SIG-M5 treated with dmso at 0.1 percent for 504 hours (cell line): Measurements from ENCODE around the gene EXOC3L4.
A peak's percentile ranks its signal among the peaks of the same experiment; 100 is the strongest.

Experiments used
- DNase-seq: peaks from one replicate; lab custom pipeline; 2025; ENCODE audit not compliant: unreplicated experiment; lab: John Stamatoyannopoulos, UW

Gene EXOC3L4

DNA sequence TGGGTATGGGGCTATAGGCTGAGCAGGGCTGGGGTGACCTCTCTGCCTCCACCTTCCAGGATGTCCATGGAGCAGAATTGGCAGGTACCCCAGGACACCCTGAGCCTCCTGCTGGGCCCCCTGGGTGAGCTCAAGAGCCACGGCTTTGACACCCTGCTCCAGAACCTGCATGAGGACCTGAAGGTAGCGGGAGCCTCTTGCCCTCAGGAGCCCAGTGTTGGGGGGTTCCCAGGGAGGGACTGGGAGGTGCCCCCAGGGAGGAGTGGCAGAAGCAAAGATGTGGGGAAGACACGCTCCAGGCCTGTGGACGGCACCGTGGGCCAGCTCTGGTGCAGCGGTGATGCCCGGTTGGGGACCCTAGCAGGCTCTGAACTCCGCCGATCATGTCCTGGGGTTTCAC lies 37.1 kb downstream of the EXOC3L4 start:
- DNase-seq: no peak

- DNase-seq: no peak
Observed at GRCh38 chr14:103132381-103133209, 38.1 kb downstream of the EXOC3L4 start.

- no peak for DNase-seq
Observed at GRCh38 chr14:103133210-103134140, 39.0 kb downstream of the EXOC3L4 start.

DNA sequence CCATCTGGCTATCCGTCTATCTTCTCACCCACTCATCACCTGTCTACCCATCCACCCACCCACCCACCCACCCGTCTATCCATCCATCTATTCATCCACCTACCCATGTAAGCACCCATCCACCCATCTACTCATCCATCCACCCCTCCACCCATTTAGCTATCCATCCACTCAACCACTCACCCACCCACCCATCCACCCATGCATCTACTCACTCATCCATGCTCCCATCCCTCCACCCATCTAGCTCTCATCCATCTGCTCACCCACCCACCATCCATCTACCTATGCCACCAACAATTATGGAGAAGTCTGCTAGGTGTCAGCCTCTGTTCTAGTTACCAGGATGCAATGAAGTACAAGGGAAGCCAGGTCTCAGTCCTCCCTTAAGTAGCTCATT lies 39.9 kb downstream of the EXOC3L4 start:
- no peak for DNase-seq

DNA sequence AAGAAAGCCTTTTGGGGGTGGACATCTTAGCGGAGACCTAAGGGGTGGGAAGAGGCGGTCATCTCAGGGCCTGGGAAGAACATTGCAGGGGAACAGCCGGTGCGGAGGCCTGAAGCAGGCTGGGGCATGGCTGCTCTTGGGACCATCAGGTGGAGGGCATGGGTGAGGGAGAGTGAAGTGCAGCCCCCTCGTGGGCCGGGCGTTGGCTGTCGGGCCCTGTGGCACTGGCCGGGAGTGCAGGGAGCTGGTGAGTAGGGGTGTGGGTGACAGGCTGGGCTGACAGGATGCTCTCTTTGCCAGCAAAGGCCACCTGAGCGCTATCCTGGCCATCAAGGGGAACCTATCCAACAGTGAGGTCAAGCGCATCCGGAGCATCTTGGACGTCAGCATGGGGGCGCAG lies 40.4 kb downstream of the EXOC3L4 start:
- no peak for DNase-seq

- no peak for DNase-seq
Observed at GRCh38 chr14:103135333-103136260, 41.1 kb downstream of the EXOC3L4 start.

DNA sequence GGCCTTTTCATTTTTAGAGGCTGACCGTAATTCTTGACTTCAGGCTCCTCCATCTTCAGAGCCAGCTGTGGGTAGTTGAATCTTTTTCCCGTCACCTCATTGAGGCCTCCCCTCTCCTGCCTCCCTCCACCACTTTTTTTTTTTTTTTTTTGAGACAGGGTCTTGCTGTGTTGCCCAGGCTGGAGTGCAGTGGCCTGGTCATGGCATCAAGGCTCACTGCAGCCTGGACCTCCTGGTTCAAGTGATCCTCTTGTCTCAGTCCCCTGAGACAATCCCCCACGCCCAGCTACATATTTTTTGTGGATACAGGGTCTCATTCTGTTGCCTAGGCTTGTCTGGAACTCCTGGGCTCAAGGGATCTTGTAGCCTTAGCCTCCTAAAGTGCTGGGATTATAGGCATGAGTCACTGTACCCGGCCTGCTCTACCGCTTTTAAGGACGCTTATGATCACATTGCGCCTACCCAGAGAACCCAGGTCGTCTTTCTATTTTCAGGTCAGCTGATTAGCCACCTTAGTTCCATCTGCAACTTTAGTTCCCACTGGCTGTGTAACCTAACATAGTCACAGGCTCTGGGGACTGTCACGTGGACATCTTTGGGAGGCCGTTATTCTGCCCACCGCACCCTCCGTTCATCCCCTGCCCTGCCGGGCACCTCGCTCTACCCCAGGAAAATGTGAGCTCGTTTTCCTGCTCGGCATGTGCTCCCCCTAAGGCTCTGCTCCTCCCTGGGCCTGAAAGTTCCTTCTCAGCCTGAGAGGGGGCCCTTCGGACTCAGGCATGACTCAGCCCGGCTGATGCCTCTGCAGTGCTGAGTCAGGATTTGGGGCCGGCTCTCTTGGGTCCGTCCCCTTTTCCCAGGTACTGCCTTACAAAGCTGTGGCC lies 42.1 kb downstream of the EXOC3L4 start:
- DNase-seq: no peak

DNA sequence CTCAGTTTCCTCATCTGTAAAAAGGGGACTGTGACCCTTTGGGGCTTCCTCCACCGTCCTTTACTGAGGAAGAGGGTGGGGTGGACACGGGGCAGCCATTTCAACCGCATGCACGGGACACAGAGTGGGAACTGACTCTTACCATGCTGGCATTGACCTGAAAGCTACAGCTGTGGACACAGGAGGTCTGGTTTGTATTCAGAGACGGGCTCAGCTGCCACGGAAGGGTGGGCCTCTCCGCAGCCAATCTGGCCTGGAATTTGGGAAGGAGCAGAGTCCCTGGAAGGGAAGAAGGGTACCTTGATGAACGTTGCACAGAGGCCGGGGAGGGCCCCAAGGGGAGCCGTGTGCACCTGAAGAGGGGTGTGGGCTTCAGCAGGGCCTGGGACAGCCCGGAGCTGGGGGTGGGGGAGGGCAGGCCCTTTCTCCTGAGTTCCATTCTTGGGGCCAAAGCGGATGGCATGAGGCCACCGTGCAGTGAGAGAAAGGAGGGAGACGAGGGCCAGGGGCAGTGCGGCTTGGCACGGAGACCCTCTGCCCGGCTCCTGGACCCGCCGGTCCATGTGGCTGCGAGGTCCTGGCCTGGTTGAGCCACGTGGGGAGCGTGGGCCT lies 43.3 kb downstream of the EXOC3L4 start:
- DNase-seq: no peak

- DNase-seq: no peak
Observed at GRCh38 chr14:103138301-103139131, 44.0 kb downstream of the EXOC3L4 start.

GRCh38 chr14:103139132-103140025 lies 44.9 kb downstream of the EXOC3L4 start:
- no peak for DNase-seq

DNA sequence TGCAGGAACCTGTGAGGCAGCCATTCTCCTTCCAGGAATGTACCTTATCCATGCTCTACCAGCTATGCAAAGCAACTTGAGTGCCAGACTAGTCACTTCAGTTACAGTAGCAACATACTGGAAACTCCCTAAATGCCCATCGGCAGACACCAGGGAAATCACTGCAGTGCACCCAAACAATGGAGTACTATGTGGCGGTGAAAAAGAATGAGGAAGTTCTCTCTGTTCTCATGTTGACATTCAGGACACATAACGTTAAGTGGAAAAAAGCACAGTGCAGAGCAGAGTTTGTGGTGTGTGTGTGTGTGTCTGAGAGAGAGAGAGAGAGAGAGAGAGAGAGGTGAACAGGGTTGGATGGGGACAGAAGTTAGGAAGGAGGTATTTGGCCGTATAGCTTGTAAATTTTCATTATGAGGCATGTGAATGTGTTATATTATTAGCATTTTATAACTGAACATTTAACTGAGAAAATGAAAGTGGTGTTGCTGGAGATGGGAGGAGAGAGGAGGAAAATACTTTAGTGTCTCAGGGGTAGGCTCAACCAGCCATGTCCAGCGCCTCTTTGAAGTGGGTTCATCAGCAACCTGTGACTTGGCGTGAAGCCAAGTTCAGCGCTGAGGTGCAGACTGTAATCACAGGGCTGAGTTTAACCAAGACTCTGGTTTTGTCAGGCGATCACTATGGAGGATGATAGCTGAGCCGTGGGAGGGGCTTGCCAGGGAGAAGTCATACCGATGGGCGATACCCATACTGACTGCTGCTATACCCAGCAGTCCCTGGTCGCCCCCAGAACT lies 46.0 kb downstream of the EXOC3L4 start:
- DNase-seq: no peak

DNA sequence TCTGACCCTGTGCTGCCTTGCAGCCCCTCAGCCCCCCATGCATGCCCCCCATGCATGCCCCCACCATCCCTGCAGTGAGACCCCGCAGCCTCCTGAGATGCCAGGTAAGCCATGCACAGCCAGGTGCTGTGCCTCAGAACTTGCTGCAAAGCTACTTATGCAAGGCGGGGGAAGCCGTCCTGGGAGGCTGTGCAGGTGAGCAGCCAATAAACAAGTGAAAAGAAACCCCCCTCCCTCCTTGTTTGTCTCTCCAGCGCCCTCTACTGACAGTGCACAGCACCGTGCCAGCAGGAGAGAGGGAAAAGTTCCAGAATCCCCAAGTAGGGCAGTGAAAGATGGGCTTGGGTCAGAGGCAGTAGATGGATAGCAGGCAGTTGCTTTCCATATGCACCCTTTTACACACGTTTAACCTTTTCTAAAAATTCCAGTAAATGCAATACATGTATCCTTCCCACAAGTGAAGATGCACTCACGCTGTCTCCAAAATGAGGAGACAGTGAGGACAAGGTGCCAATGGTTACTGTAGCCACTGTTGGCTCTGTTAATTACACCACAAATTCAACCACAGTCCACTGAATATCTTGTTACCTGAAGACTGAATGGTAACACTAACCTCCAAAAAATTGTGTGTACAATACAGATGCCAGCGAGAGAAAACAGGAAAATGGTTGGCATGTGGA lies 46.7 kb downstream of the EXOC3L4 start:
- DNase-seq: peak; percentile 20

DNA sequence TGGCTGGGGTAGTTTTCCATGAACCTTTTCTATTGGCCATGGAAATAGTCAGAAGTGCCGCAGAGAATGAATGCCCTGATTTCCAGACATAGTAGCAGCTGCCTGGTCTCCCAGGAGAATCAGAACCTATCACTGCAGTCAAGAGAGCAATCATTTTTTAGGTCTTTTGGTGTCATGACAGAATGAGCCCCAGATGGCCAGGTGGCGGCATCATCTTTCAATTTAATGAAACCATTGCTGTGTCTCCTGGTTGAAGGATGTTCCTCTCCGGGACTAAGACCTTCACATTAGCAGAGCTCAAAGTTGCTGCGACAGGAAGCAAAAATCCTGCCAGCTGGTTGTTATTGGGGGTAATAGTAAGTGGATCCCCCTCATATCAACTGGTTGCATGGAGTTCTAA lies 47.5 kb downstream of the EXOC3L4 start:
- DNase-seq: no peak

DNA sequence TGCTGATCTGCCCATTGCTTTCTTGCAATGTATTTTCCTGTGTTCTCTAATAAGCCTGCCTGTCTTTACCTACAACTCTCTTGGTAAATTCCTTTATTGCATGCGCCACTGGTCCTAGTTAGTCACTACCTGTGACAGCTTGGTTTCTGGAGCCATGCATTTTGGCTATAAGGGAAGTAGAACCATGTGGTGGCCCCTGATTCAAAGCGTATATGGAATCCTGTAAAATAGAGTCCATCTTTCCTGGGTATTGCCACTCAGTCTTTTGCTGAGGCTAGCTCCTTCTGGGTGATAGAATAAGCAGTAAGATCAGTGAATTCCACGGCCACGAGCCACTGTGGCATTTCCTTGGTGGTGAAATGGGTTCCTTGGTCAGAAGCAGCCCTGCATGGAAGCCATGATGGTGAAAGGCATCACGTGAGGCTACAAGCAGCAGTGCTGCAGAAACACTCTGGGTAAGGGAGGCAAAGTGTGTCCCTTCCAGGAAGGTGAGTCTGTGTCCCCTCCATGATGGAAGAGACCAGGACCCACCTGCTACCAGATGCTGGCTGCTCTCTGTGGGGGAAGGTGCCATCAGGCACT lies 48.3 kb downstream of the EXOC3L4 start:
- no peak for DNase-seq

- DNase-seq: no peak
Observed at GRCh38 chr14:103143506-103143905, 49.0 kb downstream of the EXOC3L4 start.

DNA sequence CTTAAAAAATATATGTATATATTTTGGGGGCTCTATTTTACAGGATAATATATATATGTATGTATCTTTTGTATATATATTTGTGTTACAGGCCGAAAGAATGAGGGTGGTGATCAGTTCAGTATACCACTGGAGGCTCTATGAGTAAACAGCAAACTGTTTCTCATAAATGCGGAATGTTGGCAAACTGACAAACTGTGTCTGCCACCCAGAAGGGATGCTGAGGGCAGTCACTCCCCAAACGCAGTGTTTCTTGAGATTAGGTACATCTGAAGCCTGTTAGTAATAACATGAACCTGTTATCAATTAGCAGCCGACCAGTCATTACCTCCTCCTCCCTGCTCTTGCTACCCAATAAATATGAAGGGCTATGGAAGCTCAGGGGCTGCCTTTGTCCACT lies 49.6 kb downstream of the EXOC3L4 start:
- DNase-seq: no peak
